Activated naive CD8-positive, alpha-beta T cell treated with anti-CD3 and anti-CD28 coated beads, Interleukin-2, amount 50 U/mL, for 24 hours (primary cell): ENCODE measurements around the gene DOCK11.
A peak's percentile ranks its signal among the peaks of the same experiment; 100 is the strongest.
"Not testable (repeated sequence)": the region's sequence is repeated elsewhere in the genome, so short reads cannot be mapped to it uniquely, and the experiment has no call there.

Experiments
- ATAC-seq: fragments of 150-1000 bp; cut with Tn5 transposase; one replicate; pipeline ENCODE4 v1.10.0; 2021
- DNase-seq: peaks from one replicate; pipeline ENCODE4 v3.0.0; 2021
- H3K27ac Mint-ChIP-seq: one replicate; pipeline ENCODE4 v1.8.0; 2021; ENCODE audit warnings: mild to moderate bottlenecking, mixed read lengths
- H3K27me3 Mint-ChIP-seq: one replicate; pipeline ENCODE4 v1.8.0; 2021; ENCODE audit warnings: mixed read lengths
- H3K36me3 Mint-ChIP-seq: one replicate; pipeline ENCODE4 v1.8.0; 2021; ENCODE audit warnings: low read depth, mixed read lengths
- H3K4me1 Mint-ChIP-seq: one replicate; pipeline ENCODE4 v1.8.0; 2021; ENCODE audit warnings: mixed read lengths
- H3K4me3 Mint-ChIP-seq: one replicate; pipeline ENCODE4 v1.8.0; 2021; ENCODE audit warnings: mild to moderate bottlenecking, moderate library complexity, mixed read lengths
- H3K9me3 Mint-ChIP-seq: one replicate; pipeline ENCODE4 v1.8.0; 2021; ENCODE audit warnings: mixed read lengths

The DOCK11 gene

DNA sequence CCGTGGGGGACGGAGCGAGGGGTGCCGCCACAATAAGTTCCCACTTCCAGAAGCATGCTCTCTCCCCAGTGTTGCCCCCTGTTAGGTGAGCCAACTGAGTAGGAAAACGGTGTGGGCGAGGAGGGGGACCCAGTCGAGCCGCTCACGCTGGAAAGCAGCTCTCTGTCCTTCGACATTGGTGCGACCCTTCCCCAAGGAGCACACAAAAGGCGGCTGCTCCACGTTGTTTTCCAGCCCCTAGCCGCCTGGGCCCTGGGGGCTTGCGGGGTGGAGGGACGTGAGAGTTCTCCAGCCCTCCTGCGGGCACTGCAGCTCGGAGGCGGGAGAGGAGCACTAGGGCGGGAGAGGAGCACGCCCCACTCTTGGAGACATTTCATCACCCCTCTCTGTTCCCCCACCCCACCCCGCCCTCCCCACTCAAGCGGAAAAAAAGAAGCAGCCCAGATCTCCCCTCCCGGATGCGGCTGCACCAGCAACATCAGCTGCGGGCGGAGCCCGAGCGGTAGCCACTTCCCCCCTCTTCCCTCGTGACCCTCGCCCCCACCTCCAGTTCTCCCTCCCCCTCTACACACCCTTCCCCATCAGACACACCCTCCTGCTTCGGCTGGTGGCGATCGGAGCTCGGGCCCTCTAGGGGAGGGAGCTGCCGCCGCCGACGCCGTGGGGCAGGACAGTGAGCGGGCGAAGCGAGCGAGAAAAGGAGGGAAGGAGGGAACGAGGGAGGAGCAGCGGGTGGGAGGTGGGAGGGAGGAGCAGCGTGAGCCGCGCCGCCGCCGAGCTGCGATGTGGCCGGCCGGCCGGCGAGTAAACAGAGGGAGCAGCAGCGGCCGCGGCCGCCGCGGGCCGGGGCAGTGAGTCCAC, at the start of gene DOCK11:
Gene DOCK11, plus strand, starts transcription at position 755 of the 861 bp plus-strand sequence. CDS start 157 bp downstream, outside the sequence.
- Mint-ChIP-seq H3K9me3 (no peaks in the 10 kb centered on the region), H3K36me3 (no peaks in the 10 kb centered on the region), H3K27me3 (no peaks in the 10 kb centered on the region), H3K4me1 (peaks cover 29% of the 10 kb centered on the region), H3K27ac (peak within 1 kb of the TSS; percentile 92), H3K4me3 (peak within 1 kb of the TSS; percentile 95)
- DNase-seq (peak; percentile 76), ATAC-seq (peak; percentile 83)

DNA sequence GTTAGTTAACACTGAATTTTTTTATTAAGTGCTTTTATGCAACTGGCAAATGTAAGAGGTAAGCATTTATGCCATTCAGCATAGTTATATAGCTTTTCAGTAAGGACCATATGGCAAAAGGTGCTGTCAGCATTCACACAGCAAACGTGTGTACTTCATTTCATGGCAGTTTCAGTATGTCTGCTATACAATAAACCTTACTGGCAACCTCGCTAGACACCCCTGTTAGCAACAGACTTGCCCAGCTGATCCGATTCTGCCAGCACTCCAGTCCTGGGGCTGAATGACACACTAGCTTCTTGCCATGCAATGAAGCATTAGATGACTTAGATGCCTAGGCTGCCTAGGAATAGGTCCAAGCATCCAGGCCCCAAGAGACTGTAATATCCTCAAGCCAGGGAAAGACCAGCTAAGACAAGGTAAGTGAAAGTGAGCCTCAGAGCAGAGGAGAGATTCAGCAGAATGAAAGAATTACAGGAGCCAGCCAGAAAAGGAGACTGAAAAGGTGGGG, 47.3 kb upstream of the DOCK11 start:
- Mint-ChIP-seq H3K4me1 (no peaks in the 10 kb centered on the region), H3K36me3 (peaks cover 1% of the 10 kb centered on the region), H3K27ac (no peak overlapping the region), H3K27me3 (no peaks in the 10 kb centered on the region), H3K4me3 (no peak overlapping the region), H3K9me3 (no peaks in the 10 kb centered on the region)
- ATAC-seq, result no peak
- DNase-seq, result no peak

DNA sequence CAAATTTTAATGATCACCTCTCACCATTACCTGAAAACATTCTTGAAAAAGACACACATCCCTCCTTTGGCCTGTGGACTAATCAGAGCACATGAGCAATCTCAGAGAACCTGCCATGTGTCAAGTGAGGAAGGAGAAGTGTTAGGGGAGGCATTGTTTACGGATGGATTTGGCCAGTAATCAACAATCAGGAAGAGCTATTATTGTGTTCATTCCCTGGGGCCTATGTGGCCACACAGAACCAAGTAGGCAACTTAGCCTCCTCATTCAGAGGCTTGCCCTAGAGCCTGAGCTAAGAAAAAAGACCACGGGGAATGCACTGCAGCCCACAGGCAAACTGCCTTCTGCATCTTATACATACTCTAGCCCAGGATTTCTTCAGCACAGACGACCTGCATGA, 40.6 kb upstream of the DOCK11 start:
- no peak overlapping the region for H3K4me3 Mint-ChIP-seq
- DNase-seq (no peak), ATAC-seq (no peak)
- no peaks in the 10 kb centered on the region for H3K9me3 Mint-ChIP-seq
- peaks cover 3% of the 10 kb centered on the region for H3K4me1 Mint-ChIP-seq
- no peak overlapping the region for H3K27ac Mint-ChIP-seq
- no peaks in the 10 kb centered on the region for H3K27me3 Mint-ChIP-seq
- no peaks in the 10 kb centered on the region for H3K36me3 Mint-ChIP-seq

DNA sequence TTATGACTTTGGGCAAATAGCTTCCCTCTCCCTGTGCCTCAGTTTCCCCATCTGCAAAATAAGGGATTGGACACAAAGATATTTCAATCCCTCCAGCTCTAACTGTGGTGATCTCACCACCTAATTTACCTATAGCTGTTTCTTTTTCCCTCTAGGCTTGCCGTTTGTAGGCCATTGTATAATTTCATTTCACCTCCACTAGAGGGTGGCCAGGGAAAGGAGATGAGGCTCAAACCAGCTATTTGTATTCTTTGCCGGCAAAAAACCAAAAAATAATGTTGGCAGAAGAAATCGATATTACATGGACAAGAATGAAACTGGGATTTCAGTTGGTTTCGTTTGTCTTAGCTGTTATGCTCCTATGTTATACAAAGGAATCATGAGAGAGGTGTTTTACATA, 36.1 kb upstream of the DOCK11 start:
- H3K9me3 Mint-ChIP-seq, result no peaks in the 10 kb centered on the region
- no peaks in the 10 kb centered on the region for H3K36me3 Mint-ChIP-seq
- DNase-seq, result no peak
- H3K4me1 Mint-ChIP-seq, result peaks cover 3% of the 10 kb centered on the region
- no peaks in the 10 kb centered on the region for H3K27me3 Mint-ChIP-seq
- H3K27ac Mint-ChIP-seq, result no peak overlapping the region
- ATAC-seq, result no peak
- H3K4me3 Mint-ChIP-seq, result no peak overlapping the region

DNA sequence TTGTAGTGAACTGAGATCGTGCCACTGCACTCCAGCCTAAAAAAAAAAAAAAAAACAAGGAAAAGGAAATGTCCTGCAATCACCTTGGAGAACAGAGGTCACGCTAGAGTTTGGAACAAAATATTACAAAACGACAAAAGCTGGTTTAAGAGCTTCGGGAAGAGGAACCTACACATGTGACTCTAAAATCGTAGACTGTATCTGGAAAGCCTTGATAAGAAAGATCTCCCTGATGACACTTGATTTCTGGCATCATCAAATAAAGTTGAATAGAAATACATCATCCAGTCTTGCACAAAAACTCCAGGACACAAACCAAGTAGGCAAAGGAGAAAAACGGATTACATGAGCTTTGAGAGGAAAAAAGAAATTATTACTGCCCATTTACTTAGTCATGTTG, 31.1 kb upstream of the DOCK11 start:
- Mint-ChIP-seq H3K27me3 (no peaks in the 10 kb centered on the region), H3K36me3 (no peaks in the 10 kb centered on the region), H3K27ac (no peak overlapping the region), H3K9me3 (no peaks in the 10 kb centered on the region), H3K4me3 (no peak overlapping the region), H3K4me1 (peaks cover 1% of the 10 kb centered on the region)
- no peak for ATAC-seq
- no peak for DNase-seq

DNA sequence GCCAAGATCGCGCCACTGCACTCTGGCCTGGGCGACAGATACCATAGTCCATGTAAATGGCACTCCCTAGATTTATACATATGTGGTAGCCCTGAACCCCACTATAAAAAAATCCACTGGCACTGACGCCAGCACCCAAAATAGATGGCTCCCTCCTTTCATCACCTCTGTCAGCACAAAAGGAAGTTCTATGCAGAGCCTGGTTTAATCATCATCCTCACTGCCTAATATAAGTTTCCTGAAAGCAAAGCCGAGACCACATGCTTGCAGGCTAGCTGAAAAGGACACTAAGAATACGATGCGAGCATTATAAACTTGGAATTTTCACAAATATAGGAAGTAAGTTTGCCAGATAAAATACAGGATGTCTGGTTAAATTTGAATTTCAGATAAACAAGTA, 27.5 kb upstream of the DOCK11 start:
- Mint-ChIP-seq H3K4me1 (no peaks in the 10 kb centered on the region), H3K27ac (no peak overlapping the region), H3K27me3 (no peaks in the 10 kb centered on the region), H3K36me3 (no peaks in the 10 kb centered on the region), H3K9me3 (no peaks in the 10 kb centered on the region), H3K4me3 (no peak overlapping the region)
- no peak for DNase-seq
- ATAC-seq, result no peak

GRCh38 chrX:118470721-118471347, 24.8 kb upstream of the DOCK11 start:
- H3K4me3 Mint-ChIP-seq, H3K27me3 Mint-ChIP-seq, H3K36me3 Mint-ChIP-seq, H3K27ac Mint-ChIP-seq, ATAC-seq, DNase-seq, H3K4me1 Mint-ChIP-seq, H3K9me3 Mint-ChIP-seq: not testable (repeated sequence)

- no peaks in the 10 kb centered on the region for H3K36me3 Mint-ChIP-seq
- H3K9me3 Mint-ChIP-seq, result no peaks in the 10 kb centered on the region
- no peak for DNase-seq
- no peak overlapping the region for H3K27ac Mint-ChIP-seq
- no peak for ATAC-seq
- no peaks in the 10 kb centered on the region for H3K27me3 Mint-ChIP-seq
- H3K4me1 Mint-ChIP-seq, result no peaks in the 10 kb centered on the region
- H3K4me3 Mint-ChIP-seq, result no peak overlapping the region
Measured at GRCh38 chrX:118474586-118474985, 21.0 kb upstream of the DOCK11 start.

- ATAC-seq, result no peak
Measured at GRCh38 chrX:118475903-118476302, 19.7 kb upstream of the DOCK11 start.

DNA sequence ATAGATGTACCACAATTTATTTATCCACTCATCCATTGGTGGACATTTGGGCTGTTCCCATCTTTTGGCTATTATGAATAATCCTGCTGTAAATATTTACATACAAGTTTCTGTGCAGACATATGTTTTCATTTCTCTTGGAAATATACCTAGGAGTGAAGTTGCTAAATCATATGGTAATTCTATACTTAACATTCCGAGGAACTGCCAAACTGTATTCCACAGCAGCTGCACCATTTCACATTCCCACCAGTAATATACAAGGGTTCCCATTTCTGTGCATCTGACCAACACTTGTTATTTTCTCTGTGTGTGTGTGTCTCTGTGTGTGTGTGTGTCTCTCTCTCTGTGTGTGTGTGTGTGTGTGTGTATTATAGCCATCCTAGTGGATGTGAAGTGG, 15.4 kb upstream of the DOCK11 start:
- H3K9me3 Mint-ChIP-seq, result no peaks in the 10 kb centered on the region
- no peak for DNase-seq
- H3K4me3 Mint-ChIP-seq, result no peak overlapping the region
- ATAC-seq, result no peak
- no peaks in the 10 kb centered on the region for H3K27me3 Mint-ChIP-seq
- H3K4me1 Mint-ChIP-seq, result no peaks in the 10 kb centered on the region
- no peaks in the 10 kb centered on the region for H3K36me3 Mint-ChIP-seq
- no peak overlapping the region for H3K27ac Mint-ChIP-seq

More at GRCh38 chrX:118475903-118476302, 19.7 kb upstream of the DOCK11 start:
- no peak for DNase-seq
- Mint-ChIP-seq H3K4me1 (no peaks in the 10 kb centered on the region), H3K4me3 (no peak overlapping the region), H3K27ac (no peak overlapping the region), H3K36me3 (no peaks in the 10 kb centered on the region), H3K9me3 (no peaks in the 10 kb centered on the region), H3K27me3 (no peaks in the 10 kb centered on the region)

DNA sequence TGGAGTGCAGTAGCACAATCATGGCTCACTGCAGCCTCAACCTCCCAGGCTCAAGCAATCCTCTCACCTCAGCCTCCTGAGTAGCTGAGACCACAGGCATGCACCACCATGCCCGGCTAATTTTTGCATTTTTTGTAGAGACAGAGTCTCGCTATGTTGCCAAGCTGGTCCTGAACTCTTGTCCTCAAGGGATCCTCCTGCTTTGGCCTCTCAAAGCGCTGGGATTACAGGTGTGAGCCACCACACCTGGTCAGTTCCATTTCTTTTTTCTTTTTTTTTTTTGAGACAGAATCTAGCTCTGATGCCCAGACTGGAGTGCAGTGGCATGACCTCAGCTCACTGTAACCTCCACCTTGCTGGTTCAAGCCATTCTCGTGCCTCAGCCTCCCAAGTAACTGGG, 13.2 kb upstream of the DOCK11 start:
- H3K4me3 Mint-ChIP-seq, DNase-seq, H3K4me1 Mint-ChIP-seq, H3K27ac Mint-ChIP-seq, H3K36me3 Mint-ChIP-seq, H3K9me3 Mint-ChIP-seq, ATAC-seq, H3K27me3 Mint-ChIP-seq: not testable (repeated sequence)

DNA sequence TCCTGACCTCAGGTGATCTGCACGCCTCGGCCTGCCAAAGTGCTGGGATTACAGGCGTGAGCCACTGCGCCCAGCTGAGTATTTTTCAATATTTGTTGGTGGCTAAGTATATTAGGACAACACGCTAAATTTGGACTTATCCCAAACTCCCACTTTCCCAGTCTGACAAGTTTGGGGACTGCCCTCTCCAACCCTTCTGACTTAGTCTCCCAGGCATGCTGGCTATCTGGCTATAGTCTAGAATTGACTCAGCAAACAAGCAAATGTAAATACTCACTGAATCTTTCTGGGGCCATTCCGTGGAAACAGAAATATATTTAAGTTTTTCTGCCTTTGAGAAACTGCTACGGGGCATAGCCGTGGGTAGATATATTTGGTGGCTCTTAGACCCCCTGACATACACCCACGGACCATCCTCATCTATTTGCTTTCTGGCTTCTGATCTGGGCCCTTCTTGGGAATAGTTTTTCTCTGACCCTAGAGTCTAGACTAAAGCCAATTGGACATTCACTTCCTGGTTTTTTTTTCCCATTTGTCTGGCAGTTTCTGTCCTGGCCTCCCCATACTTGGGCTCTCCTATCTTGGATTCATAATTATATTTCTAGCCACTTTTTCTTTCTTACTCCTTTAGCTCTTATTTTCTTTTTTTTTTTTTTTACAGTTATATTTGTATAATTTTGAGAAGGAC, 11.3 kb upstream of the DOCK11 start:
- no peak for DNase-seq
- no peaks in the 10 kb centered on the region for H3K4me1 Mint-ChIP-seq
- H3K27ac Mint-ChIP-seq, result no peak overlapping the region
- H3K9me3 Mint-ChIP-seq, result no peaks in the 10 kb centered on the region
- no peak overlapping the region for H3K4me3 Mint-ChIP-seq
- no peaks in the 10 kb centered on the region for H3K27me3 Mint-ChIP-seq
- H3K36me3 Mint-ChIP-seq, result no peaks in the 10 kb centered on the region
- ATAC-seq, result no peak

- not testable (repeated sequence) for H3K27ac Mint-ChIP-seq, H3K4me1 Mint-ChIP-seq, H3K9me3 Mint-ChIP-seq, ATAC-seq, DNase-seq, H3K36me3 Mint-ChIP-seq, H3K4me3 Mint-ChIP-seq, H3K27me3 Mint-ChIP-seq
Measured at GRCh38 chrX:118486693-118487092, 8.9 kb upstream of the DOCK11 start.

DNA sequence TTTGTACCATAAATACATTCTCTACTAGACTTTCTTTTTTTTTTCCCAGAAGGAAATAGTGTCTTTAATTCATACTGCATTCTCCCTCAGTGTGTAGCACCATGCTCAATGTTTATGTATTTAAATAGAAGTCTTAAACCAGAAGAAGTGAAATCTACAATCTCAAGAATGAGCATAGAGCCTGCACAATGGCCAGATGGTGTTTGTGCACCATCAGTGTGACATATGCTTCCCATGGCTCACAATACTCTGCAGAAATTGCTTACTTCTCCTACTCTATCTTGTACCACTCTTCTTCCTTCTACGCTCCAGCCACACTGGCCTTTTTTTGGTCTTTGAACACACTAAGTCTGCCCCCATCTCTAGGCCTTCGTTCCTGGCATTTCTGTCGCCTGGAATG, 2.6 kb upstream of the DOCK11 start:
- Mint-ChIP-seq H3K27ac (peak overlapping the region; percentile 15), H3K36me3 (no peaks in the 10 kb centered on the region), H3K9me3 (no peaks in the 10 kb centered on the region), H3K4me1 (peaks cover 16% of the 10 kb centered on the region), H3K27me3 (no peaks in the 10 kb centered on the region), H3K4me3 (no peak overlapping the region)
- DNase-seq (no peak), ATAC-seq (no peak)
